GM12878 (cell line): ENCODE measurements around the gene INIP.

Experiments
- BCL11A ChIP-seq: IDR thresholded peaks from 2 replicates; pipeline ENCODE4 v1.6.1; 2011; ENCODE audit warnings: low read depth, low read length
- CTCF ChIP-seq, 3 experiments: IDR thresholded peaks in 2 of 3; conservative IDR thresholded peaks in 1 of 3; 2 replicates each; pipeline ENCODE4 v1.5.1; 2011; ENCODE audit warnings: low read depth in 3 of 3, low read length in 3 of 3, mild to moderate bottlenecking in 3 of 3, control low read depth in 2 of 3, moderate library complexity in 2 of 3, inconsistent platforms in 1 of 3, mixed read lengths in 1 of 3; ENCODE audit not compliant: control insufficient read depth in 2 of 3, insufficient read depth in 1 of 3; ENCODE audit errors: extremely low read depth in 1 of 3
- MTA3 ChIP-seq: IDR thresholded peaks from 2 replicates; pipeline ENCODE4 v1.6.1; 2012; ENCODE audit warnings: low read length, inconsistent platforms, borderline replicate concordance
- POLR2A ChIP-seq: IDR thresholded peaks from 2 replicates; pipeline ENCODE4 v1.6.1; 2011; ENCODE audit warnings: low read depth, mild to moderate bottlenecking, low read length
- TBL1XR1 ChIP-seq: IDR thresholded peaks from 2 replicates; pipeline ENCODE4 v1.6.1; 2012; ENCODE audit warnings: low read depth, low read length, improper control_type of control experiment
- WRNIP1 ChIP-seq: IDR thresholded peaks from 2 replicates; pipeline ENCODE4 v1.6.1; 2011; ENCODE audit warnings: low read depth, low read length, improper control_type of control experiment, borderline replicate concordance

GRCh38 chr9:112764344-112764743 lies 46.4 kb upstream of the INIP start:
- TF ChIP-seq MTA3, result no peak
- no peak for TF ChIP-seq CTCF (IDR thresholded peaks at IDR 0.05 in 2 of 3, conservative IDR thresholded peaks at IDR 0.05 in 1 of 3; ENCODE audit: control insufficient read depth in 2 of 3, extremely low read depth in 1 of 3, insufficient read depth in 1 of 3, low read depth in 3 of 3, low read length in 3 of 3)
- no peak for TF ChIP-seq WRNIP1
- no peak for TF ChIP-seq TBL1XR1
- no peak for TF ChIP-seq POLR2A
- no peak for TF ChIP-seq BCL11A
